ENCODE results near the gene ZNF750. TPM values are rescaled to one million over a fixed set of nuclear protein-coding genes. Genes with fewer than 3 reads are reported as not detected.
A peak's percentile ranks its signal among the peaks of the same experiment; 100 is the strongest.

ZNF750 gene
- total and polyA plus RNA-seq, 2 of the 13 experiments (the other 11 are each of a cell fraction or from before 2014, with no cell fraction given) = not detected

DNA sequence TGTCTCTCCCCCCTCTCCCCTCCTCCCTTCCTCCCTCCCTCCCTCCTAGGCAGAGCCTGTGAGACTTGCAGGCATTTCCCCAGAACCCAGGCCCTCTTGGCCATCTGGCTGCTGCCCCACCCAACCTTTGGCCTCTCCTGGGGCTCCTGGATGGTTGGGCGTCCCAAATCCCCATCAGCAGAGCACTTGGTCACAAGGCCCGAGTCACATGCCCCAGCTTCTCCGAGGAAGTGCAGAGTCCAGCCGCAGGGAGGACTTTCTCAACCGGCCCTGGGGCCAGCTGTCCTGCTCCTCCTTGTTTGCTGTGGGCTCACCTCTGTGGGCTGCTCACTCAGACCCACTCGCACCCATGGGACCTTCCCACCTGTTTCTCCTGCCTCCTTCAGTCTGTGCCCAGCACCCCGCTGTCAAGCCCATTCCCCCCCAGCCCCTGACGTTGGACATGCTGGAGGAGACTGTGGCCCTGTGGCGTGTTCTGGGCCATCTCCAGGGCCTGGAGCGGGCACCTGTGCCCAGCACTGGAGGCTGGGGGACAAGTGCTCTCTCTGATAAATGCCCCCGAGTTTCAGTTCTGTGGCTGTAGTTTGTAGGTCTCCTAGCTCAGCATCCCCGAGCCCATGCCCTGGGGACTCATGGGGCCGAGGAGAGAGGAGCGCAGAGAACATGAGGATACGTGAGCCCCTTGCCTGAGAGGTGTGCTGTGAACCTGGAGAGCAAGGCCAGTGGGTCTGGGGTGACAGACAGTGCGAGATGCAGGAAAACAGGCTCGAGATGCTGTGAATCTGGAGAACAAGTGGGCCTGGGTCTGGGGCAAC is 42.3 kb upstream of the ZNF750 start (continued):
- TF ChIP-seq CBX5 (CRISPR knock-in tag; IDR thresholded peaks at IDR 0.05; ENCODE audit: borderline replicate concordance) (no peak), MEIS1 (CRISPR knock-in tag; IDR thresholded peaks at IDR 0.05; ENCODE audit: borderline replicate concordance) (no peak), TARDBP (CRISPR knock-in tag; IDR thresholded peaks at IDR 0.05) (no peak; the same call in 1 of the 2 replicates), POGZ (CRISPR knock-in tag; IDR thresholded peaks at IDR 0.05) (no peak), SRY (CRISPR knock-in tag; IDR thresholded peaks at IDR 0.05) (no peak), RFXANK (CRISPR knock-in tag; IDR thresholded peaks at IDR 0.05) (no peak), IRX3 (CRISPR knock-in tag; IDR thresholded peaks at IDR 0.05; ENCODE audit: borderline replicate concordance, low read depth) (no peak), ZHX1 (CRISPR knock-in tag; IDR thresholded peaks at IDR 0.05; ENCODE audit: low read depth) (no peak), NFATC3 (CRISPR knock-in tag; IDR thresholded peaks at IDR 0.05) (no peak; the same call in 1 of the 2 replicates), ZSCAN20 (CRISPR knock-in tag; IDR thresholded peaks at IDR 0.05; ENCODE audit: borderline replicate concordance) (no peak), NR3C1 (CRISPR knock-in tag; IDR thresholded peaks at IDR 0.05) (no peak), ZNF138 (CRISPR knock-in tag; IDR thresholded peaks at IDR 0.05; ENCODE audit: low read depth) (no peak), ATAD3A (CRISPR knock-in tag; IDR thresholded peaks at IDR 0.05) (no peak), ZNF281 (CRISPR knock-in tag; IDR thresholded peaks at IDR 0.05; ENCODE audit: borderline replicate concordance) (no peak), AKAP8 (CRISPR knock-in tag; IDR thresholded peaks at IDR 0.05) (no peak), ZNF569 (CRISPR knock-in tag; IDR thresholded peaks at IDR 0.05; ENCODE audit: borderline replicate concordance) (no peak), RBM39 (IDR thresholded peaks at IDR 0.05; ENCODE audit: low read depth, low read length, poor library complexity, severe bottlenecking) (peak; percentile 61), THAP7 (CRISPR knock-in tag; IDR thresholded peaks at IDR 0.05) (no peak), HIC2 (CRISPR knock-in tag; IDR thresholded peaks at IDR 0.05; ENCODE audit: low read depth) (peak; percentile 57; the same call in 1 of the 2 replicates), ARNT2 (CRISPR knock-in tag; IDR thresholded peaks at IDR 0.05; ENCODE audit: low read depth) (no peak)
